NCI-H1105 treated with DMSO at 0.1 percent for 48 hours (cell line): ENCODE measurements around the gene EVI5L.

ENCODE experiments used
- DNase-seq: peaks from one replicate; lab custom pipeline; 2025; lab: John Stamatoyannopoulos, UW

EVI5L gene

DNA sequence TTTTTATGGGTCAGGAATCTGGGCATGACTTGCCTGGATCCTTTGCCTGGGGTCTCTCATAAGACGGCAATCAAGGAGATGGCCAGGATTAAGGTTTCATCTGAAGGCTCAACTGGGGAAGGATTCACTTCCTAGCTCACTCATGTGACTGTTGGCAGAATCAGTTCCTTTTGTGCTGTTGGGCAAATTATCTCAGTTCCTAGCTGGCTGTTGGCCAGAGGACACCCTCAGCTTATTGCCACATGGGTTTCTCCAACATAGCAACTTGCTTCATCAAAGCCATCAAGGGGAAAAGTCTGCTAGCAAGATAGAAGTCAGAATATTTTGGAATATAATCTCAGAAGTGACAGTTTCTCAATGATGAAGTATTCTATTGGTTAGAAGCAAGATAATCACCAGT is 12.2 kb upstream of the EVI5L start:
- DNase-seq = no peak

DNA sequence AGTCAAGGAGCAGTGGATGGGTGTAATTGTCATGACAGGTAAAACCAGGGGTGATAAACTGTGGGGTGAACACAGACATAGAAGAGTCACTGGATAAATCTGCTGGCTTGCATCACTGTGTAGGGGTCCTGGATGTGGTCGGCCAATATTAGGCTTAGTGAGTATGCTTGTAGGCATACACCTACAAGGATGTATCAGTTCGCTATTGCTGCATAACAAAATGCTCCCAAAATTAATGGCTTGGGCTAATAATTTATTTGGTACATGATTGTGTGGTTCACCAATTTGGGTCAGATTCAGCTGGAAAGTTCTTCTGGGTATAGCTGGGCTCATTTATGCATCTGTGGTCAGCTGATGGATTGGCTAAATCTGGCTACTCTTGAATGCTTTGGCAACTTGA is 11.2 kb upstream of the EVI5L start:
- no peak for DNase-seq

GRCh38 chr19:7819337-7819736 is 10.7 kb upstream of the EVI5L start:
- DNase-seq = no peak

GRCh38 chr19:7820588-7820987 is 9.4 kb upstream of the EVI5L start:
- DNase-seq = no peak

GRCh38 chr19:7822910-7823515 is 7.0 kb upstream of the EVI5L start:
- no peak for DNase-seq

DNA sequence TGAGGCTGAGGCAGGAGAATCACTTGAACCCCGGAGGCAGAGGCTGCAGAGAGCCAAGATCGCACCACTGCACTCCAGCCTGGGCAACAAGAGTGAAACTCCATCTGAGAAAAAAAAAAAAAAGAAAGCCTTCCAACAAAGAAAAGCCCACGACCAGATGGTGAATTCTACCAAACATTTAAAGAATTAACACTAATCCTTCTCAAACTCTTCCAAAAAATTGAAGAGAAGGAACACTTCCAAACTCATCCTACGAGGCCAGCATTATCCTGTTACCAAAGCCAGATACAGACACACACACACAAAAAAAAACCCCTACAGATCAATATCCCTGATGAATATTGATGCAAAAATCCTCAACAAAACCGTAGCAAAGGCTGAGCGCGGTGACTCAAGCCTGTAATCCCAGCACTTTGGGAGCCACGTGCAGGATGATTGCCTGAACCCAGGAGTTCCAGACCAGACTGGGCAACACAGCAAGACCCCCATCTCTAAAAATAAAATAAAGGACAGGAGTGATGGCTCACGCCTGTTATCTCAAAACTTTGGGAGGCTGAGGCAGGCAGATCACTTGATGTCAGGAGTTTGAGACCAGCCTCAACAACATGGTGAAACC is 6.2 kb upstream of the EVI5L start:
- no peak for DNase-seq

GRCh38 chr19:7829166-7829520 is 875 bp upstream of the EVI5L start:
- no peak for DNase-seq

- no peak for DNase-seq
Observed at GRCh38 chr19:7830272-7830771, 304 bp downstream of the EVI5L start.

- DNase-seq = no peak
Observed at GRCh38 chr19:7830823-7831222, 805 bp downstream of the EVI5L start.

GRCh38 chr19:7831452-7831851 is 1.4 kb downstream of the EVI5L start:
- no peak for DNase-seq

DNA sequence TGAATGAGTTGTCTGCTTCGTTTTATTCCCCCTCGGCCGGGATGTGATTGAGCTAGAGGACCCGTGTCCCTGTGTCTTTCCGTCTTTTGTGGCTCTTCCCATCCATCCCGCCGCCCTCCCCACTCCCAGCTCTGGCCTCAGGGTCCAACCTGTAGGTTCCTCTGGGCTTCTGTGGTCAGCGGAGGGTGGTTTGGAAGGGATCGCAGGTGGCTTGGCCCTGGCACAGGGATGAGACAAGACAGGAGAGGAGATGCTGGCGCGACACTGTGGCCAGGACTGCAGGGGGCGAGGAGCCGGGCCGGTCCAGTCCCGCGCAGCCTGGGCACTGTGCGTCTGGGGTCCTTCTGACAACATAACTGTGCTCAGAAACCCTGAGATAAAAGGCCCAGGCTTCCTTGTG is 2.0 kb downstream of the EVI5L start:
- DNase-seq = no peak

DNA sequence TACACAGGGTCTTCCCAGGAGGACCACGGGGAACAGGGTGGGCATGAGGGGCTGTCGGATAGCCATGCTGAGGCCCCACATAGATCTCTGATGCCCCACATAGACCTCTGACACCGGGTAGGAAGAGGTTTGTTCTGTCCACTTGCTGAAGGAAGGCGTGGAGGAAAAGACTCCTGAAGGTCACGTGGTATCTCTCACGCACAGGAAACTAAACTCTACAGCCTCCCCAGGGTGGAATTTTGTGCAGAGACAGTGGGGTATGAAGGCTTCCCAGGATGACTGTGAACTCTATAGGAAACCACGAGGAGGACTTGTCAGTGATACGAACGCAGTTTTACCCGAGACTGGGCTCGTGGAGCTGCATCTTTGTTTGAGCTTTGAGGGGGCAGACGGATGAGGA is 2.8 kb downstream of the EVI5L start:
- no peak for DNase-seq

- no peak for DNase-seq
Observed at GRCh38 chr19:7833225-7834099, 3.4 kb downstream of the EVI5L start.

- no peak for DNase-seq
Observed at GRCh38 chr19:7839476-7839875, 9.5 kb downstream of the EVI5L start.

DNA sequence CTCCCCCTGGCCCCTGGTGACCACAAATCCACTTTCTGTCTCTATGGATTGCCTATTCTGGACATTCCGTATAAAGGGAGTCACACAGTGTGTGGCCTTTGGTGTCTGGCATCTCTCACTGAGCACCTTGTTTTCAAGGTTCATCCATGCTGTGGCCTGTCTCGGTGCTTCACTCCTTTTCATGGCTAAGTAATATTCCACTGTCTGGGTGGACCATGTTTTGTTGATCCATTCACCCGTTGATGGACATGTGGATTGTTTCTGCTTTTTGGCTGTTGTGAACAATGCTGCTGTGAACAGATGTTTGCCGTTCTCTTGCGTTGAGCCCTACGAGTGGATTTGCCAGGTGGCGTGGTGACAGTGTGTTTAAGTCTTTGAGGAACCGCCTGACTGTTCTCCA is 10.6 kb downstream of the EVI5L start:
- no peak for DNase-seq

DNA sequence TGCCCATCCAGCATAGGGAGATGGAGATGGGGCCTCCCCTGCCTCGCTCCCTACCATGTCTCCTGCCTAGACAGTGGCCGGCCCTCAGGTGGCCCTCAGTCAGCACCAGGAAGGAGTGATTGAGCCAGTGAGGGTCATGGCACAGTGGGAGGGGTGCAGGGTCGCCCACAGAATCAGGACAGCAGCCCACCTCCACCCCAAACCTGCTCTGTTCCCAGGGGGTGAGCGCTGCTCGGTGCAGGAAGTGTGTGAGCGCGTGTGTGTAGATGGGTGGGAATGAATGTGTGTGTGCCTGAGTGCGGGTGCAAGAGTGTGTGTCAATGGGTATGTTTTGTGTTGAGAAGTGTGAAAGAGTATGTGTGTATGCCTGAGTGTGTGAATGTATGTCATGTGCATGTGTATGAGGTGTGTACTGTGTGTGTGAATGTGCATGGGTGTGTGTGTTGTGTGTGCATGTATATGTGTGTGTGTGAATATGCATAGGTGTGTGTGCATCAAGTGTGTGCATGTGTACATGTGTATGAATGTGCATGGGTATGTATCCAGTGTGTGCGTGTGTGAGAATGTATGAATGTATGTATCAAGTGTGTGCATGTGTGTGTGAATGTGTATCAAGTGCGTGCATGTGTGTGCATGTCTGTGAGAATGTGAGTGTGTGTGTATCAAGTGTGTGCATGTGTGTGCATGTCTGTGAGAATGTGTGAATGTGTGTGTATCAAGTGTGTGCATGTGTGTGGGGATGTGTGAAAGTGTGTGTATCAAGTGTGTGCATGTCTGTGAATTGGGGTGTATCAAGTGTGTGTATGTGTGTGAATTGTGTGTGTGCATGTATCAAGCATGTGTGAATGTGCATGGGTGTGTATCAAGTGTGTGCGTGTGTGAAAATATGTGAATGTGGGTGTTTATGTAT is 12.0 kb downstream of the EVI5L start:
- no peak for DNase-seq

DNA sequence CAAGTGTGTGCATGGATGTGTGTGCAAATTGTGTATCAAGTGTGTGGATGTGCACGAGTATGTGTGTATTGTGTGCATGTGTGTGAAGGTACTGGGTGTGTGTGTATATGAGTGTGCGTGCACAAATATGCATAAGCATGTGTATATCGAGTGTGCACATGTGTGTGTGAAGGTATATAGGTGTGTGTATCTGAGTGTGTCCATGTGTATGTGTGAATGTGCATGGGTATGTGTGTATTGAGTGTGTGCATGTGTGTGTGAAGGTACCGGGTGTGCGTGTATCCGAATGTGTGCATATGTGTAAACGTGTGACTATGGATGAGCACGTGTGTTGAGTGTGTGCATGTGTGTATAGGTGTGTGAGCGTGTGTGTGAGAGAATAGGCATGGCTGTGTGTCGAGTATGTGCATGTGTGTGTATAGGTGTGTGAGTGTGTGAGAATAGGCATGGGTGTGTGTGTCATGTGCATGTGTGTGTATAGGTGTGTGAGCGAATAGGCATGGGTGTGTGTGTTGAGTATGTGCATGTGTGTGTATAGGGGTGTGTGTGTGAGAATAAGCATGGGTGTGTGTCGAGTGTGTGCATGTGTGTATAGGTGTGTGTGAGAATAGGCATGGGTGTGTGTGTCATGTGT is 12.8 kb downstream of the EVI5L start:
- no peak for DNase-seq

DNA sequence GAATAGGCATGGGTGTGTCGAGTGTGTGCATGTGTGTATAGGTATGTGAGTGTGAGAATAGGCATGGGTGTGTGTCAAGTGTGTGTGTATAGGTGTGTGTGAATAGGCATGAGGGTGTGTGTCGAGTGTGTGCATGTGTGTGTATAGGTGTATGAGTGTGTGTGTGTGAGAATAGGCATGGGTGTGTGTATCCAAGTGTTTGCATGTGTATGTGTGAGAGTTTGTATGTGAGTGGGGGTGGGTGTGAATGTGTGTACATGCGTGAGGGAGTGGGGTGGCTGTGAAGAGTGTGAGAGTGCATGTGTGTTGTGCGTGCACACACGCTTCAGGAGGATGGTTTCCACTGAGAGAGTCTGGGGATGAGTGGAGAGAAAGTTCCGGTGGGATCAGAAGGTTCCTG is 13.5 kb downstream of the EVI5L start:
- DNase-seq = no peak

- DNase-seq = no peak
Observed at GRCh38 chr19:7844405-7844804, 14.4 kb downstream of the EVI5L start.

DNA sequence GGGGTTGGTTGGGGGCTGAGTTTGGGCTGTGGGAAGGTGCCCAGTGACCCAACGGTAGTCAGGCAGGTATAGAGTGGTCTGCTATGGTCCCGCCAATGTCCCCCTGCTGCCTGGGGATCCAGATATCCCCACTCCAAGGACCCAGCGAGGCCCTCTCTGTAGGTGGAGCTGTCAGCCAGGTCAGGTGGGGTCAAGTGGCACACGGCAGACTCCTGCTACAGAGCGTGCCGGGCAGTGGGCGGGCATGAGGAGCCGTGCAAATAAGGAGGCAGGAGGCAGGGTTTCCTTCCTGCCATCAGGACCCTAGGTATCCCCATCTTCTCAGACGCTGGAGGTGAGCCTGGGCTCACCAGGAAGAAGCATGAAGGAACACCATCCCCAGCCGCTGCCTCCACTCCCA is 14.9 kb downstream of the EVI5L start:
- no peak for DNase-seq

GRCh38 chr19:7845390-7846154 is 15.6 kb downstream of the EVI5L start:
- DNase-seq = no peak
